Duodenal mucosa (tissue), 2 donors: ENCODE data around the gene CTNNA1.

Experiments
- H3K27ac ChIP-seq: one replicate; pipeline ENCODE4 v1.7.0; 2013; ENCODE audit warnings: low read depth, low read length
- H3K27me3 ChIP-seq, 2 donors: one replicate each; pipeline ENCODE4 v1.7.0; 2013; ENCODE audit warnings: low read length in 2 of 2, control low read depth in 1 of 2; ENCODE audit not compliant: insufficient read depth in 2 of 2, control insufficient read depth in 1 of 2
- H3K36me3 ChIP-seq, 2 donors: one replicate each; pipeline ENCODE4 v1.7.0; 2013; ENCODE audit warnings: low read length in 2 of 2, control low read depth in 1 of 2; ENCODE audit not compliant: insufficient read depth in 2 of 2, control insufficient read depth in 1 of 2
- H3K4me1 ChIP-seq, 2 donors: one replicate each; pipeline ENCODE4 v1.7.0; 2013; ENCODE audit warnings: low read length in 2 of 2, control low read depth in 1 of 2; ENCODE audit not compliant: insufficient read depth in 2 of 2, control insufficient read depth in 1 of 2
- H3K4me3 ChIP-seq, 2 donors: one replicate each; pipeline ENCODE4 v1.7.0; 2013; ENCODE audit warnings: low read length in 2 of 2, low read depth in 1 of 2
- H3K9ac ChIP-seq, 2 donors: one replicate each; pipeline ENCODE4 v1.7.0; 2013; ENCODE audit warnings: low read length in 2 of 2, low read depth in 1 of 2
- H3K9me3 ChIP-seq, 2 donors: one replicate each; pipeline ENCODE4 v1.7.0; 2013; ENCODE audit warnings: low read length in 2 of 2, control low read depth in 1 of 2; ENCODE audit not compliant: control insufficient read depth in 1 of 2

The CTNNA1 gene

GRCh38 chr5:138884094-138884493, 130.9 kb downstream of the CTNNA1 start:
- Histone ChIP-seq H3K27me3 (no peaks in the 10 kb centered on the region), H3K36me3 (peaks cover 12 to 15% of the 10 kb centered on the region in 2 donors), H3K9me3 (no peaks in the 10 kb centered on the region), H3K27ac (no peak overlapping the region), H3K4me3 (no peak overlapping the region), H3K4me1 (no peaks in the 10 kb centered on the region), H3K9ac (no peak overlapping the region)

GRCh38 chr5:138884554-138884953, 131.3 kb downstream of the CTNNA1 start:
- Histone ChIP-seq H3K4me1 (no peaks in the 10 kb centered on the region), H3K4me3 (no peak overlapping the region), H3K27ac (no peak overlapping the region), H3K9me3 (no peaks in the 10 kb centered on the region), H3K27me3 (no peaks in the 10 kb centered on the region), H3K9ac (no peak overlapping the region), H3K36me3 (peaks cover 14 to 20% of the 10 kb centered on the region in 2 donors)

GRCh38 chr5:138889994-138890393, 136.8 kb downstream of the CTNNA1 start:
- Histone ChIP-seq H3K9ac (no peak overlapping the region), H3K4me3 (no peak overlapping the region), H3K27ac (no peak overlapping the region), H3K27me3 (no peaks in the 10 kb centered on the region), H3K9me3 (peaks cover 0 to 3% of the 10 kb centered on the region in 2 donors), H3K4me1 (no peaks in the 10 kb centered on the region), H3K36me3 (peaks cover 30 to 44% of the 10 kb centered on the region in 2 donors)

- no peak overlapping the region for H3K27ac ChIP-seq
- no peaks in the 10 kb centered on the region for H3K4me1 ChIP-seq
- no peaks in the 10 kb centered on the region for H3K27me3 ChIP-seq
- H3K4me3 ChIP-seq: no peak overlapping the region
- H3K9ac ChIP-seq: no peak overlapping the region
- H3K9me3 ChIP-seq: peaks cover 0 to 3% of the 10 kb centered on the region in 2 donors
- H3K36me3 ChIP-seq: peaks cover 30 to 44% of the 10 kb centered on the region in 2 donors
Measured at GRCh38 chr5:138890644-138891043, 137.4 kb downstream of the CTNNA1 start.

GRCh38 chr5:138895918-138896317, 142.7 kb downstream of the CTNNA1 start:
- H3K27ac ChIP-seq: no peak overlapping the region
- no peaks in the 10 kb centered on the region for H3K4me1 ChIP-seq
- H3K4me3 ChIP-seq: no peak overlapping the region
- H3K9me3 ChIP-seq: no peaks in the 10 kb centered on the region
- no peaks in the 10 kb centered on the region for H3K27me3 ChIP-seq
- peaks cover 21 to 30% of the 10 kb centered on the region in 2 donors for H3K36me3 ChIP-seq
- no peak overlapping the region for H3K9ac ChIP-seq

- H3K27me3 ChIP-seq: no peaks in the 10 kb centered on the region
- H3K27ac ChIP-seq: no peak overlapping the region
- peaks cover 20 to 25% of the 10 kb centered on the region in 2 donors for H3K36me3 ChIP-seq
- H3K9ac ChIP-seq: no peak overlapping the region
- H3K4me3 ChIP-seq: no peak overlapping the region
- H3K9me3 ChIP-seq: no peaks in the 10 kb centered on the region
- H3K4me1 ChIP-seq: peaks cover 0 to 6% of the 10 kb centered on the region in 2 donors
Measured at GRCh38 chr5:138898299-138898698, 145.1 kb downstream of the CTNNA1 start.

GRCh38 chr5:138898742-138899141, 145.5 kb downstream of the CTNNA1 start:
- Histone ChIP-seq H3K9me3 (no peaks in the 10 kb centered on the region), H3K4me3 (no peak overlapping the region), H3K27me3 (no peaks in the 10 kb centered on the region), H3K4me1 (peaks cover 0 to 7% of the 10 kb centered on the region in 2 donors), H3K36me3 (peaks cover 23 to 29% of the 10 kb centered on the region in 2 donors), H3K9ac (no peak overlapping the region), H3K27ac (no peak overlapping the region)

GRCh38 chr5:138900281-138900965, 147.2 kb downstream of the CTNNA1 start:
- Histone ChIP-seq H3K27ac (no peak overlapping the region), H3K36me3 (peaks cover 34 to 41% of the 10 kb centered on the region in 2 donors)

GRCh38 chr5:138901716-138902115, 148.5 kb downstream of the CTNNA1 start:
- H3K4me3 ChIP-seq: no peak overlapping the region
- H3K4me1 ChIP-seq: peaks cover 0 to 7% of the 10 kb centered on the region in 2 donors
- H3K9ac ChIP-seq: no peak overlapping the region
- no peak overlapping the region for H3K27ac ChIP-seq
- no peaks in the 10 kb centered on the region for H3K9me3 ChIP-seq
- H3K27me3 ChIP-seq: no peaks in the 10 kb centered on the region
- peaks cover 28 to 49% of the 10 kb centered on the region in 2 donors for H3K36me3 ChIP-seq

More at GRCh38 chr5:138900281-138900965, 147.2 kb downstream of the CTNNA1 start:
- H3K9me3 ChIP-seq: no peaks in the 10 kb centered on the region
- no peaks in the 10 kb centered on the region for H3K27me3 ChIP-seq
- H3K4me3 ChIP-seq: no peak overlapping the region
- H3K9ac ChIP-seq: no peak overlapping the region
- H3K4me1 ChIP-seq: peaks cover 0 to 7% of the 10 kb centered on the region in 2 donors

GRCh38 chr5:138903130-138903775, 150.0 kb downstream of the CTNNA1 start:
- Histone ChIP-seq H3K27ac (no peak overlapping the region), H3K27me3 (no peaks in the 10 kb centered on the region), H3K9ac (no peak overlapping the region), H3K9me3 (no peaks in the 10 kb centered on the region), H3K4me3 (no peak overlapping the region), H3K36me3 (peaks cover 25 to 49% of the 10 kb centered on the region in 2 donors), H3K4me1 (peaks cover 0 to 7% of the 10 kb centered on the region in 2 donors)
